HG02678 (cell line): ENCODE results near the gene NIM1K.
"Not testable (repeated sequence)": the region's sequence is repeated elsewhere in the genome, so short reads cannot be mapped to it uniquely, and the experiment has no call there.

Source experiments
- ATAC-seq: cut with Tn5 transposase; IDR thresholded peaks from one replicate; pipeline ENCODE4 v1.9.1; 2021; ENCODE audit warnings: mild to moderate bottlenecking, moderate library complexity; ENCODE audit not compliant: unreplicated experiment

The NIM1K gene

GRCh38 chr5:43183101-43183500 is 8.9 kb upstream of the NIM1K start:
- ATAC-seq: not testable (repeated sequence)

GRCh38 chr5:43190755-43191603 is 1.0 kb upstream of the NIM1K start:
- ATAC-seq: no peak

GRCh38 chr5:43192558-43193180 is 644 bp downstream of the NIM1K start:
- ATAC-seq: peak; percentile 17

- peak; percentile 41 for ATAC-seq
These were observed 1.3 kb downstream of the NIM1K start for GRCh38 chr5:43193181-43193893.

- ATAC-seq: no peak
These were observed 1.9 kb downstream of the NIM1K start for GRCh38 chr5:43193894-43194265.

GRCh38 chr5:43195670-43196265 is 3.7 kb downstream of the NIM1K start:
- no peak for ATAC-seq

- no peak for ATAC-seq
These were observed 5.5 kb downstream of the NIM1K start for GRCh38 chr5:43197535-43197934.

GRCh38 chr5:43201442-43201841 is 9.4 kb downstream of the NIM1K start:
- not testable (repeated sequence) for ATAC-seq

GRCh38 chr5:43202380-43202779 is 10.4 kb downstream of the NIM1K start:
- no peak for ATAC-seq

GRCh38 chr5:43203373-43203772 is 11.3 kb downstream of the NIM1K start:
- ATAC-seq: no peak

- ATAC-seq: no peak
These were observed 12.9 kb downstream of the NIM1K start for GRCh38 chr5:43204958-43205357.

GRCh38 chr5:43207601-43208000 is 15.6 kb downstream of the NIM1K start:
- ATAC-seq: no peak

- no peak for ATAC-seq
These were observed 16.6 kb downstream of the NIM1K start for GRCh38 chr5:43208658-43209057.

- no peak for ATAC-seq
These were observed 17.0 kb downstream of the NIM1K start for GRCh38 chr5:43209060-43209459.

- ATAC-seq: no peak
These were observed 17.8 kb downstream of the NIM1K start for GRCh38 chr5:43209833-43210232.

- no peak for ATAC-seq
These were observed 18.5 kb downstream of the NIM1K start for GRCh38 chr5:43210570-43210969.

- no peak for ATAC-seq
These were observed 21.9 kb downstream of the NIM1K start for GRCh38 chr5:43213951-43214350.

- no peak for ATAC-seq
These were observed 23.1 kb downstream of the NIM1K start for GRCh38 chr5:43215073-43215631.

- ATAC-seq: no peak
These were observed 24.9 kb downstream of the NIM1K start for GRCh38 chr5:43216941-43217340.

GRCh38 chr5:43219120-43219519 is 27.1 kb downstream of the NIM1K start:
- ATAC-seq: no peak

- no peak for ATAC-seq
These were observed 29.5 kb downstream of the NIM1K start for GRCh38 chr5:43221502-43221901.
